Non-pigmented ciliary epithelial cell (primary cell): ENCODE data around the gene AGBL1.
"Not testable (repeated sequence)": the region's sequence is repeated elsewhere in the genome, so short reads cannot be mapped to it uniquely, and the experiment has no call there.

ENCODE experiments used
- DNase-seq: peaks from one replicate; pipeline ENCODE4 v3.0.0-alpha.2; 2010; ENCODE audit warnings: low read depth

AGBL1 gene

GRCh38 chr15:86506401-86506800, 426.7 kb downstream of the AGBL1 start:
- no peak for DNase-seq

GRCh38 chr15:86515625-86516024, 436.0 kb downstream of the AGBL1 start:
- no peak for DNase-seq

GRCh38 chr15:86522721-86523120, 443.1 kb downstream of the AGBL1 start:
- no peak for DNase-seq

GRCh38 chr15:86526938-86527690, 447.4 kb downstream of the AGBL1 start:
- DNase-seq = no peak

- DNase-seq = not testable (repeated sequence)
These were observed 448.4 kb downstream of the AGBL1 start for GRCh38 chr15:86528094-86528493.

- DNase-seq = no peak
These were observed 458.5 kb downstream of the AGBL1 start for GRCh38 chr15:86538141-86538540.

- no peak for DNase-seq
These were observed 461.3 kb downstream of the AGBL1 start for GRCh38 chr15:86540840-86541467.

GRCh38 chr15:86541540-86541939, 461.9 kb downstream of the AGBL1 start:
- DNase-seq = no peak

GRCh38 chr15:86550075-86550474, 470.4 kb downstream of the AGBL1 start:
- DNase-seq = no peak

GRCh38 chr15:86553108-86553507, 473.4 kb downstream of the AGBL1 start:
- DNase-seq = no peak

- no peak for DNase-seq
These were observed 475.4 kb downstream of the AGBL1 start for GRCh38 chr15:86555098-86555497.

GRCh38 chr15:86555939-86556338, 476.3 kb downstream of the AGBL1 start:
- DNase-seq = no peak

- no peak for DNase-seq
These were observed 476.8 kb downstream of the AGBL1 start for GRCh38 chr15:86556396-86557017.

GRCh38 chr15:86557018-86557550, 477.4 kb downstream of the AGBL1 start:
- DNase-seq = no peak

GRCh38 chr15:86558252-86558651, 478.6 kb downstream of the AGBL1 start:
- DNase-seq = no peak

GRCh38 chr15:86558686-86559085, 479.0 kb downstream of the AGBL1 start:
- DNase-seq = no peak

GRCh38 chr15:86568378-86568777, 488.7 kb downstream of the AGBL1 start:
- no peak for DNase-seq

- no peak for DNase-seq
These were observed 491.1 kb downstream of the AGBL1 start for GRCh38 chr15:86570738-86571137.

- no peak for DNase-seq
These were observed 492.2 kb downstream of the AGBL1 start for GRCh38 chr15:86571873-86572272.

GRCh38 chr15:86572368-86572841, 492.7 kb downstream of the AGBL1 start:
- no peak for DNase-seq

GRCh38 chr15:86573476-86573875, 493.8 kb downstream of the AGBL1 start:
- DNase-seq = no peak

GRCh38 chr15:86588413-86588812, 508.7 kb downstream of the AGBL1 start:
- no peak for DNase-seq

GRCh38 chr15:86590461-86590860, 510.8 kb downstream of the AGBL1 start:
- no peak for DNase-seq
